GM12801 (cell line): ENCODE results near the gene NMT2.

Experiments used
- CTCF ChIP-seq: IDR thresholded peaks from one replicate; pipeline ENCODE4 v1.5.1; 2011; ENCODE audit warnings: control low read depth; ENCODE audit not compliant: insufficient read length; ENCODE audit errors: extremely low read depth

Gene NMT2

GRCh38 chr10:15175587-15175986 is 7.1 kb upstream of the NMT2 start:
- no peak for TF ChIP-seq CTCF

GRCh38 chr10:15172306-15172840 is 3.9 kb upstream of the NMT2 start:
- TF ChIP-seq CTCF = no peak

- no peak for TF ChIP-seq CTCF
These were observed 1.3 kb upstream of the NMT2 start for GRCh38 chr10:15169555-15170401.

- no peak for TF ChIP-seq CTCF
These were observed 477 bp upstream of the NMT2 start for GRCh38 chr10:15168786-15169554.

GRCh38 chr10:15167411-15168290 is 842 bp downstream of the NMT2 start:
- no peak for TF ChIP-seq CTCF

GRCh38 chr10:15166325-15166724 is 2.2 kb downstream of the NMT2 start:
- TF ChIP-seq CTCF = no peak
